Cardiac fibroblast (primary cell): ENCODE measurements around the gene GRK3.
"Not testable (repeated sequence)": the region's sequence is repeated elsewhere in the genome, so short reads cannot be mapped to it uniquely, and the experiment has no call there.

Experiments
- DNase-seq, 2 donors: peaks; one replicate each; pipeline versions ENCODE4 v3.0.0 to v3.0.0-alpha.2; 2010; ENCODE audit warnings: low read depth in 2 of 2
- H3K4me3 ChIP-seq, 2 donors: replicated peaks in 1 of 2; 1 replicate in 1 of 2; 2 replicates in 1 of 2; pipeline ENCODE4 v1.5.1; 2011; ENCODE audit warnings: low read depth in 2 of 2, low read length in 2 of 2, mild to moderate bottlenecking in 2 of 2, moderate library complexity in 1 of 2
- CTCF ChIP-seq: IDR thresholded peaks from one replicate; pipeline ENCODE4 v1.5.1; 2011; ENCODE audit warnings: low read depth, mild to moderate bottlenecking, low read length, inconsistent platforms

The GRK3 gene

GRCh38 chr22:25569983-25570382 is 5.5 kb downstream of the GRK3 start:
- TF ChIP-seq CTCF = no peak
- no peak overlapping the region for H3K4me3 ChIP-seq
- DNase-seq = peak in 1 of 2 donors; percentile 28

- no peak overlapping the region for H3K4me3 ChIP-seq
- no peak for DNase-seq
- TF ChIP-seq CTCF = no peak
Measured at GRCh38 chr22:25570486-25570885, 6.0 kb downstream of the GRK3 start.

- DNase-seq, H3K4me3 ChIP-seq: not testable (repeated sequence)
Measured at GRCh38 chr22:25571969-25572707, 7.7 kb downstream of the GRK3 start.

GRCh38 chr22:25572708-25573171 is 8.3 kb downstream of the GRK3 start:
- H3K4me3 ChIP-seq = no peak overlapping the region
- DNase-seq = no peak
- no peak for TF ChIP-seq CTCF

GRCh38 chr22:25573841-25574240 is 9.4 kb downstream of the GRK3 start:
- no peak for TF ChIP-seq CTCF
- no peak overlapping the region for H3K4me3 ChIP-seq
- DNase-seq = no peak

- DNase-seq = no peak
- no peak overlapping the region for H3K4me3 ChIP-seq
- TF ChIP-seq CTCF = no peak
Measured at GRCh38 chr22:25574736-25575135, 10.3 kb downstream of the GRK3 start.

GRCh38 chr22:25575674-25576392 is 11.4 kb downstream of the GRK3 start:
- DNase-seq, H3K4me3 ChIP-seq: not testable (repeated sequence)

- H3K4me3 ChIP-seq, DNase-seq: not testable (repeated sequence)
Measured at GRCh38 chr22:25581452-25581851, 17.0 kb downstream of the GRK3 start.
